A673 (cell line): ENCODE results near the gene ANKMY1.

ENCODE experiments used
- EZH2 ChIP-seq: fragments of 200-600 bp; sonication (generic); IDR thresholded peaks from 2 replicates; pipeline ENCODE4 v1.6.1; 2017; ENCODE audit warnings: borderline replicate concordance, low read depth, mild to moderate bottlenecking, mixed read lengths, antibody characterized with exemption, low read length; ENCODE audit not compliant: poor library complexity, severe bottlenecking
- TF ChIP-seq, protein P1 (sequence below): fragments of 300-800, 200-600 bp; sonication (generic); conservative IDR thresholded peaks from 2 replicates; pipeline ENCODE4 v1.5.1; 2017; ENCODE audit warnings: low read depth, mild to moderate bottlenecking, antibody characterized with exemption, low read length, moderate library complexity, mixed read lengths

DNA sequence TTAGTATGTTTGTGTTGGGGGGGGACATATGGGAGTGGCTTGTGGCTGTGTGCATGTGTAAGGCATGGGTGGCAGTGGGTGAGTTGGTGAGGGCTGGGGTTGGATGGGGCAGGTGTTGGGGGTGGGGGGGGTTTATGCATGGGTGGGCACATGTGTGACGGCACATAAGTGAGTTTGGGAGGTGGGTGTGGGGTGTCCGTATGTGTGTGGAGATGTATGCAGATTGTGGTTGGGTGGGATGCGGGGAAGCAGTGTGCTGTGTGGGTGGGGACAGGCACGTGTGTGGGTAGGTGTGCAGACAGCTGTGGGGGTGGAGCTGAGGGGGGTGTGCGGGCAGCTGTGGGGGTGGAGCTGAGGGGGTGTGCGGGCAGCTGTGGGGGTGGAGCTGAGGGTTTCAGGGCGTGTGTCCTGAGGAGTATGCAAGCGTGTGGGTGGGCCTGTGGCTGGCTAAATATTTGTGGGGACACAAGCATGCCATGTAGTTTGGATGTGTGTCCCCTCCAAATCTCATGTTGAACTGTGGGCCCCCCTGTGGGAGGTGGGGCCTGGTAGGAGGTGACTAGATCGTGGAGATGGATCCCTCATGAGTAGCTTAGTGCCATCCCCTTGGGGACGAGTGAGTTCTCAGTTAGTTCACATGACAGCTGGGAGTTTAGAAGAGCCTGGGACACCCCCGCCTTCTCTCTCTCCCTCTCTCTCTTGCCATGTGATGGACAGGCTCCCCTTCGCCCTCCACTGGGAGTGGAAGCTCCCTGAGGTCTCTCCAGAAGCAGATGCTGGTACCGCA lies 59.4 kb downstream of the ANKMY1 start:
- TF ChIP-seq EZH2, result no peak
- TF ChIP-seq, protein P1, sequence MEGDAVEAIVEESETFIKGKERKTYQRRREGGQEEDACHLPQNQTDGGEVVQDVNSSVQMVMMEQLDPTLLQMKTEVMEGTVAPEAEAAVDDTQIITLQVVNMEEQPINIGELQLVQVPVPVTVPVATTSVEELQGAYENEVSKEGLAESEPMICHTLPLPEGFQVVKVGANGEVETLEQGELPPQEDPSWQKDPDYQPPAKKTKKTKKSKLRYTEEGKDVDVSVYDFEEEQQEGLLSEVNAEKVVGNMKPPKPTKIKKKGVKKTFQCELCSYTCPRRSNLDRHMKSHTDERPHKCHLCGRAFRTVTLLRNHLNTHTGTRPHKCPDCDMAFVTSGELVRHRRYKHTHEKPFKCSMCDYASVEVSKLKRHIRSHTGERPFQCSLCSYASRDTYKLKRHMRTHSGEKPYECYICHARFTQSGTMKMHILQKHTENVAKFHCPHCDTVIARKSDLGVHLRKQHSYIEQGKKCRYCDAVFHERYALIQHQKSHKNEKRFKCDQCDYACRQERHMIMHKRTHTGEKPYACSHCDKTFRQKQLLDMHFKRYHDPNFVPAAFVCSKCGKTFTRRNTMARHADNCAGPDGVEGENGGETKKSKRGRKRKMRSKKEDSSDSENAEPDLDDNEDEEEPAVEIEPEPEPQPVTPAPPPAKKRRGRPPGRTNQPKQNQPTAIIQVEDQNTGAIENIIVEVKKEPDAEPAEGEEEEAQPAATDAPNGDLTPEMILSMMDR, result no peak
